Body of pancreas (tissue), 4 donors: ENCODE data around the gene TXNRD2. TPM values are rescaled to one million over a fixed set of nuclear protein-coding genes. Genes with fewer than 3 reads are reported as not detected.

Source experiments
- ATAC-seq: fragments of 150-250 bp; one replicate; pipeline ENCODE4 v1.9.1; 2016
- DNase-seq, 4 donors: peaks; one replicate each; pipeline ENCODE4 v3.0.0-alpha.2; 2019
- H3K27ac ChIP-seq, 4 donors: fragments of 200-600 bp; sonication (generic); 1 replicate in 3 of 4; 2 replicates in 1 of 4; pipeline versions ENCODE4 v1.5.1 to v1.6.1; 2016 to 2019; ENCODE audit warnings: mild to moderate bottlenecking in 1 of 4, mixed read lengths in 1 of 4, moderate library complexity in 1 of 4
- H3K27me3 ChIP-seq, 2 donors: fragments of 200-600 bp; sonication (generic); one replicate each; pipeline ENCODE4 v1.6.0; 2016; ENCODE audit warnings: mild to moderate bottlenecking in 1 of 2
- H3K36me3 ChIP-seq, 2 donors: fragments of 200-600 bp; sonication (generic); replicated peaks in 1 of 2; 2 replicates each; pipeline ENCODE4 v1.5.1; 2016; ENCODE audit warnings: low read depth in 2 of 2; ENCODE audit not compliant: insufficient read depth in 1 of 2
- H3K4me1 ChIP-seq: fragments of 200-600 bp; sonication (generic); one replicate; pipeline ENCODE4 v1.6.0; 2016
- H3K4me3 ChIP-seq, 2 donors: fragments of 200-600 bp; sonication (generic); 1 replicate in 1 of 2; 2 replicates in 1 of 2; pipeline ENCODE4 v1.5.1; 2016 to 2019
- H3K9me3 ChIP-seq, 3 donors: fragments of 200-600 bp; sonication (generic); 1 replicate in 2 of 3; 2 replicates in 1 of 3; pipeline ENCODE4 v1.5.1; 2016
- CTCF ChIP-seq, 7 experiments: fragments of 450-650 bp in 4 of 7; fragments of 200-600 bp in 3 of 7; sonication (generic) in 3 of 7; IDR thresholded peaks; one replicate each; pipeline ENCODE4 v1.5.1; 2016 to 2019; ENCODE audit warnings: antibody characterized with exemption in 7 of 7
- POLR2A ChIP-seq, 3 donors: fragments of 450-650 bp; IDR thresholded peaks; one replicate each; pipeline ENCODE4 v1.6.1; 2016; ENCODE audit warnings: antibody characterized with exemption in 3 of 3, mild to moderate bottlenecking in 2 of 3
- WGBS, 2 donors: methylation state at CpG; one replicate each; pipeline ENCODE4 v1.1.5; 2017; 5-methylcytosine and 5-hydroxymethylcytosine counted together
- intact Hi-C: fragments of 100-400 bp; cut with DNase I; formaldehyde crosslinking; loops from one replicate; pipeline ENCODE4 v1.15.1; 2023
- total RNA-seq, 2 donors: library from RNA; depleted of rRNA; stranded (reverse); fragments of >200 nt; gene quantifications; one replicate each; pipeline ENCODE4 v1.1.0, GENCODE V29; 2016

Gene TXNRD2
- total RNA-seq, 2 donors from 2014 or later, result 22.1 to 23.6 TPM

- no peak for DNase-seq
- no peak for TF ChIP-seq POLR2A (IDR thresholded peaks at IDR 0.05)
- no peaks in the 10 kb centered on the region for H3K36me3 ChIP-seq
- ATAC-seq, result no peak
- intact Hi-C loops, result no loop called here
- no peak overlapping the region for H3K4me3 ChIP-seq
- peaks cover 38% of the 10 kb centered on the region for H3K4me1 ChIP-seq
- peak overlapping the region in 2 of 4 donors; percentile 63 to 86 for H3K27ac ChIP-seq
- no peaks in the 10 kb centered on the region for H3K9me3 ChIP-seq
- no peaks in the 10 kb centered on the region for H3K27me3 ChIP-seq
- 57 to 68% methylated on average over 9 of the region's 9 CpGs for WGBS, 2 donors
Observed at GRCh38 chr22:19948057-19948760, 6.6 kb upstream of the TXNRD2 start.

GRCh38 chr22:19943082-19944026, 1.7 kb upstream of the TXNRD2 start:
- Histone ChIP-seq H3K27ac (peak overlapping the region; percentile 85 to 94 (median 92)), H3K27me3 (no peaks in the 10 kb centered on the region), H3K36me3 (no peaks in the 10 kb centered on the region), H3K4me1 (peaks cover 44% of the 10 kb centered on the region), H3K9me3 (no peaks in the 10 kb centered on the region), H3K4me3 (no peak overlapping the region)
- peak in 3 of 4 donors; percentile 55 to 68 (median 55) for DNase-seq
- 52 to 54% methylated on average over 10 to 11 of the region's 11 CpGs for whole genome bisulfite sequencing, 2 donors
- TF ChIP-seq CTCF (IDR thresholded peaks at IDR 0.05), result peak in 1 of 7 experiments; percentile 14
- TF ChIP-seq POLR2A (IDR thresholded peaks at IDR 0.05), result peak; percentile 4 to 60 (median 48)
- intact Hi-C loops, result no loop called here
- ATAC-seq, result peak; percentile 52

- ATAC-seq (peak; percentile 23), DNase-seq (peak in 1 of 4 donors; percentile 32)
- intact Hi-C loops, result no loop called here
- no peaks in the 10 kb centered on the region for H3K27me3 ChIP-seq
- H3K36me3 ChIP-seq, result no peaks in the 10 kb centered on the region
- TF ChIP-seq CTCF (IDR thresholded peaks at IDR 0.05), result no peak
- TF ChIP-seq POLR2A (IDR thresholded peaks at IDR 0.05), result peak in 1 of 3 donors; percentile 12
- WGBS, 2 donors, result 3 to 4% methylated on average over 8 of the region's 8 CpGs
- H3K4me1 ChIP-seq, result peaks cover 45% of the 10 kb centered on the region
- no peaks in the 10 kb centered on the region for H3K9me3 ChIP-seq
- peak overlapping the region; percentile 85 to 94 (median 92) for H3K27ac ChIP-seq
- H3K4me3 ChIP-seq, result peak overlapping the region; percentile 48 to 67
Observed at GRCh38 chr22:19942157-19943081, 801 bp upstream of the TXNRD2 start.

GRCh38 chr22:19940536-19941364, 868 bp downstream of the TXNRD2 start:
- no peak for TF ChIP-seq POLR2A (IDR thresholded peaks at IDR 0.05)
- TF ChIP-seq CTCF (IDR thresholded peaks at IDR 0.05), result no peak
- Histone ChIP-seq H3K4me3 (peak overlapping the region; percentile 48 to 67), H3K27ac (peak overlapping the region; percentile 85 to 94 (median 92)), H3K36me3 (no peaks in the 10 kb centered on the region), H3K9me3 (no peaks in the 10 kb centered on the region), H3K27me3 (no peaks in the 10 kb centered on the region), H3K4me1 (peaks cover 39% of the 10 kb centered on the region)
- DNase-seq (no peak), ATAC-seq (no peak)
- WGBS, 2 donors, result 63 to 69% methylated on average over 21 of the region's 21 CpGs
- intact Hi-C loops, result no loop called here
